Liver (tissue), 9 donors: Measurements from ENCODE around the gene HOXC10. TPM values are rescaled to one million over a fixed set of nuclear protein-coding genes. Genes with fewer than 3 reads are reported as not detected.

Experiments
- DNase-seq: peaks from one replicate; pipeline ENCODE4 v3.0.0-alpha.2; 2017; ENCODE audit warnings: low spot score
- H3K27ac ChIP-seq, 2 donors: one replicate each; pipeline ENCODE4 v1.7.0; 2013; ENCODE audit warnings: inconsistent platforms in 2 of 2, low read length in 2 of 2, control low read depth in 1 of 2, low read depth in 1 of 2, mild to moderate bottlenecking in 1 of 2
- H3K27me3 ChIP-seq, 4 donors: one replicate each; pipeline versions ENCODE4 v1.6.1 to v1.7.0; 2013; ENCODE audit warnings: low read length in 3 of 4, inconsistent platforms in 1 of 4, mild to moderate bottlenecking in 1 of 4, moderate library complexity in 1 of 4; ENCODE audit not compliant: control insufficient read depth in 4 of 4, insufficient read depth in 4 of 4
- H3K36me3 ChIP-seq, 4 donors: one replicate each; pipeline versions ENCODE4 v1.6.1 to v1.7.0; 2013; ENCODE audit warnings: low read length in 3 of 4, mild to moderate bottlenecking in 3 of 4, low read depth in 1 of 4, moderate library complexity in 1 of 4; ENCODE audit not compliant: control insufficient read depth in 4 of 4, insufficient read depth in 3 of 4
- H3K4me1 ChIP-seq, 4 donors: one replicate each; pipeline versions ENCODE4 v1.6.1 to v1.7.0; 2013; ENCODE audit warnings: low read length in 3 of 4, mild to moderate bottlenecking in 3 of 4, moderate library complexity in 1 of 4; ENCODE audit not compliant: control insufficient read depth in 4 of 4, insufficient read depth in 4 of 4
- H3K4me3 ChIP-seq, 3 donors: one replicate each; pipeline versions ENCODE4 v1.6.1 to v1.7.0; 2013; ENCODE audit warnings: low read length in 3 of 3, control low read depth in 1 of 3, low read depth in 1 of 3, mild to moderate bottlenecking in 1 of 3
- H3K9ac ChIP-seq, 2 donors: one replicate each; pipeline ENCODE4 v1.7.0; 2013; ENCODE audit warnings: low read length in 2 of 2, mild to moderate bottlenecking in 2 of 2, moderate library complexity in 2 of 2, control low read depth in 1 of 2, low read depth in 1 of 2
- H3K9me3 ChIP-seq, 4 donors: one replicate each; pipeline versions ENCODE4 v1.6.1 to v1.7.0; 2013; ENCODE audit warnings: low read length in 3 of 4; ENCODE audit not compliant: control insufficient read depth in 4 of 4
- EGR1 ChIP-seq, 2 donors: IDR thresholded peaks; 2 replicates each; pipeline ENCODE4 v1.6.1; 2016 to 2018; ENCODE audit warnings: antibody characterized with exemption in 2 of 2, low read depth in 2 of 2
- FOXA1 ChIP-seq: IDR thresholded peaks from 2 replicates; pipeline ENCODE4 v1.6.1; 2016; ENCODE audit warnings: antibody characterized with exemption
- HNF4A ChIP-seq, 2 donors: conservative IDR thresholded peaks; 2 replicates each; pipeline ENCODE4 v1.6.1; 2016; ENCODE audit warnings: antibody characterized with exemption in 2 of 2, mild to moderate bottlenecking in 2 of 2
- NR2F2 ChIP-seq: IDR thresholded peaks from 2 replicates; pipeline ENCODE4 v1.6.1; 2016; ENCODE audit warnings: antibody characterized with exemption
- RAD21 ChIP-seq, 2 donors: IDR thresholded peaks; 2 replicates each; pipeline ENCODE4 v1.6.1; 2016; ENCODE audit warnings: antibody characterized with exemption in 2 of 2, mild to moderate bottlenecking in 2 of 2
- RXRA ChIP-seq, 2 donors: IDR thresholded peaks; 2 replicates each; pipeline ENCODE4 v1.6.1; 2017 to 2018; ENCODE audit warnings: antibody characterized with exemption in 2 of 2, mild to moderate bottlenecking in 1 of 2
- TAF1 ChIP-seq: conservative IDR thresholded peaks from 2 replicates; pipeline ENCODE4 v1.6.1; 2016; ENCODE audit warnings: antibody characterized with exemption, mild to moderate bottlenecking
- WGBS: extraction: QIAGEN DNeasy Blood & Tissue Kit; methylation state at CpG from one replicate; pipeline ENCODE4 v1.1.7; 2013; 5-methylcytosine and 5-hydroxymethylcytosine counted together
- polyA plus RNA-seq, 2 donors: library from polyadenylated mRNA; stranded (reverse) in 1 of 2; unstranded in 1 of 2; fragments of 200-250 nt in 1 of 2; fragments of >200 nt in 1 of 2; fragmentation: Nextera tagmentation in 1 of 2; extraction: Ambion mirVana in 1 of 2; gene quantifications; one replicate each; pipeline versions ENCODE4 v1.2.1 to v1.2.3, GENCODE V29; 2013 to 2015
- total RNA-seq, 2 donors: library from RNA; depleted of rRNA; stranded (reverse); fragments of >200 nt; gene quantifications; one replicate each; pipeline ENCODE4 v1.2.3, GENCODE V29; 2014
- TF ChIP-seq, protein P1 (sequence below): IDR thresholded peaks from 2 replicates; pipeline ENCODE4 v1.6.1; 2016; ENCODE audit warnings: antibody characterized with exemption
- TF ChIP-seq, protein P2 (sequence below): IDR thresholded peaks from 2 replicates; pipeline ENCODE4 v1.6.1; 2016; ENCODE audit warnings: antibody characterized with exemption, mild to moderate bottlenecking
- TF ChIP-seq, protein P3 (sequence below): IDR thresholded peaks from 2 replicates; pipeline ENCODE4 v1.6.1; 2016; ENCODE audit warnings: antibody characterized with exemption
- donor health status: healthy.
- donor health status: healthy.
- donor health status: healthy.
- donor health status: healthy.
- donor health status: healthy.

HOXC10 gene
- total and polyA plus RNA-seq, 4 donors: not detected

DNA sequence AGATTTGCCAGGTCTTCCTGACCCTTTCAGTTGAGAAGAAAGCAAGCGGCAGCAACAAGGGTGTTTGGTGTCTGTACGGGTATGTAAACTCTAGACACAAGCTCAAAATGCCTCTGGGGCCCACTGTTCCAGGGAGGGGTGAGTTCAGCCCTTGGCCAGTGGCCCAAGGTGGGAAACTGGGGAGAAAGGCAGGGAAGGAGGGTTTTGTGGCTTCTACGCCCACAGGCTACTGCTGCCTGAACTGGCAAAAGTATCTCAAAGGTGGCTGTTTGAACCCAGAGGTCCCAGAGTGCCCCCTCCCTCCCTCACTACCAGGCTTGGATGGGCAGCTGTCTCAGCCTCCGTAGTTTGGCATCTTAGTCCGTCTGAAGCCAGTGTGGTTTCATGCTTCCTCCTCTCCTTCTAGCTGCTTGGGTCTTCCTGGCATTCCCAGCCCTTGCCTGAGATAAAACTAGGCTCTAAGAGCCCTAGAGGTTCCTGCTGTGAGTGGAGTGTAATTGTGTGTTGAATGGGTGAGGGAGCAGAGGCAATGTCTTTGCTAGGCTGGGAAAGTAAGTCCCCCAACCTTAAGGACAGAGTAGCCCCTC is 53.4 kb downstream of the HOXC10 start:
- no peak overlapping the region for H3K27ac ChIP-seq
- WGBS: 42% methylated on average over 5 of the region's 5 CpGs
- no peak overlapping the region for H3K9ac ChIP-seq
- peaks cover 0 to under 1% (median 0%) of the 10 kb centered on the region in 4 donors for H3K9me3 ChIP-seq
- no peaks in the 10 kb centered on the region for H3K36me3 ChIP-seq
- H3K27me3 ChIP-seq: peaks cover 6 to 35% (median 10%) of the 10 kb centered on the region in 4 donors
- DNase-seq: no peak
- H3K4me3 ChIP-seq: no peak overlapping the region
- TF ChIP-seq, protein P1, sequence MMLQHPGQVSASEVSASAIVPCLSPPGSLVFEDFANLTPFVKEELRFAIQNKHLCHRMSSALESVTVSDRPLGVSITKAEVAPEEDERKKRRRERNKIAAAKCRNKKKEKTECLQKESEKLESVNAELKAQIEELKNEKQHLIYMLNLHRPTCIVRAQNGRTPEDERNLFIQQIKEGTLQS: no peak
- TF ChIP-seq, protein P2, sequence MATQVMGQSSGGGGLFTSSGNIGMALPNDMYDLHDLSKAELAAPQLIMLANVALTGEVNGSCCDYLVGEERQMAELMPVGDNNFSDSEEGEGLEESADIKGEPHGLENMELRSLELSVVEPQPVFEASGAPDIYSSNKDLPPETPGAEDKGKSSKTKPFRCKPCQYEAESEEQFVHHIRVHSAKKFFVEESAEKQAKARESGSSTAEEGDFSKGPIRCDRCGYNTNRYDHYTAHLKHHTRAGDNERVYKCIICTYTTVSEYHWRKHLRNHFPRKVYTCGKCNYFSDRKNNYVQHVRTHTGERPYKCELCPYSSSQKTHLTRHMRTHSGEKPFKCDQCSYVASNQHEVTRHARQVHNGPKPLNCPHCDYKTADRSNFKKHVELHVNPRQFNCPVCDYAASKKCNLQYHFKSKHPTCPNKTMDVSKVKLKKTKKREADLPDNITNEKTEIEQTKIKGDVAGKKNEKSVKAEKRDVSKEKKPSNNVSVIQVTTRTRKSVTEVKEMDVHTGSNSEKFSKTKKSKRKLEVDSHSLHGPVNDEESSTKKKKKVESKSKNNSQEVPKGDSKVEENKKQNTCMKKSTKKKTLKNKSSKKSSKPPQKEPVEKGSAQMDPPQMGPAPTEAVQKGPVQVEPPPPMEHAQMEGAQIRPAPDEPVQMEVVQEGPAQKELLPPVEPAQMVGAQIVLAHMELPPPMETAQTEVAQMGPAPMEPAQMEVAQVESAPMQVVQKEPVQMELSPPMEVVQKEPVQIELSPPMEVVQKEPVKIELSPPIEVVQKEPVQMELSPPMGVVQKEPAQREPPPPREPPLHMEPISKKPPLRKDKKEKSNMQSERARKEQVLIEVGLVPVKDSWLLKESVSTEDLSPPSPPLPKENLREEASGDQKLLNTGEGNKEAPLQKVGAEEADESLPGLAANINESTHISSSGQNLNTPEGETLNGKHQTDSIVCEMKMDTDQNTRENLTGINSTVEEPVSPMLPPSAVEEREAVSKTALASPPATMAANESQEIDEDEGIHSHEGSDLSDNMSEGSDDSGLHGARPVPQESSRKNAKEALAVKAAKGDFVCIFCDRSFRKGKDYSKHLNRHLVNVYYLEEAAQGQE: no peak
- no peak for TF ChIP-seq EGR1 (IDR thresholded peaks at IDR 0.05; ENCODE audit: low read depth in 2 of 2)
- no peak for TF ChIP-seq NR2F2
- no peak for TF ChIP-seq RAD21 (IDR thresholded peaks at IDR 0.05)
- TF ChIP-seq TAF1: no peak
- TF ChIP-seq FOXA1: no peak
- peaks cover 0 to 5% (median 0%) of the 10 kb centered on the region in 4 donors for H3K4me1 ChIP-seq

DNA sequence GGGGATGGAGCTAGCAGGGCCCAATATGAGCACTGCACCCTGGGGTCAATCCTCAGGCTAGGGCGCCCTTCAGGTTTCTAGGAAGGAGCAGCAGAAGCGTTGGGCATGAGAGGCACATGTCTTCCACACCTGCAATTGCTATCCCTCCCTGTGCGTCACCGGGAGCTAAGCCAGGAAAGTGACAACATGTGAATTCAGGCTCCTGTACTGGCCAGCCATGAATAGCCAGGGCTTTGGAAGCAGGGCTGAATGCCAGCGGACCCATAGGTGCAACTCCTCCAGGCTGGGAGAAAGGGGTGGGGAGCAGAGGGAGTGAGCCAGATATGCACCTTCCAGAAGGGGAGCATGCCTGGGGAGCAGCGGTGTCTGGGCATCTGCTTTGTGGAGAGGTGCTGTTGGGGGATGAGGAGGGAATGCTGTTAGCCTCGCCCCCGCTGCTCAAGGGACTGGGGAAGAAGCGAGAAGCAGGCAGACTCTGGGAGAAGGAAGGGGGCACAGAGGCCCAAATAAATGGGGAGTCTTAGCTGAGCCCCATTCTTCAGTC is 54.0 kb downstream of the HOXC10 start:
- H3K36me3 ChIP-seq: no peaks in the 10 kb centered on the region
- peaks cover 6 to 35% (median 8%) of the 10 kb centered on the region in 4 donors for H3K27me3 ChIP-seq
- H3K9ac ChIP-seq: no peak overlapping the region
- 23% methylated on average over 9 of the region's 9 CpGs for WGBS
- no peak for DNase-seq
- H3K27ac ChIP-seq: no peak overlapping the region
- TF ChIP-seq RXRA (IDR thresholded peaks at IDR 0.05) (no peak), HNF4A (conservative IDR thresholded peaks at IDR 0.05) (no peak), NR2F2 (no peak), RAD21 (IDR thresholded peaks at IDR 0.05) (no peak), EGR1 (IDR thresholded peaks at IDR 0.05; ENCODE audit: low read depth in 2 of 2) (no peak), TAF1 (no peak), FOXA1 (no peak)
- TF ChIP-seq, protein P3, sequence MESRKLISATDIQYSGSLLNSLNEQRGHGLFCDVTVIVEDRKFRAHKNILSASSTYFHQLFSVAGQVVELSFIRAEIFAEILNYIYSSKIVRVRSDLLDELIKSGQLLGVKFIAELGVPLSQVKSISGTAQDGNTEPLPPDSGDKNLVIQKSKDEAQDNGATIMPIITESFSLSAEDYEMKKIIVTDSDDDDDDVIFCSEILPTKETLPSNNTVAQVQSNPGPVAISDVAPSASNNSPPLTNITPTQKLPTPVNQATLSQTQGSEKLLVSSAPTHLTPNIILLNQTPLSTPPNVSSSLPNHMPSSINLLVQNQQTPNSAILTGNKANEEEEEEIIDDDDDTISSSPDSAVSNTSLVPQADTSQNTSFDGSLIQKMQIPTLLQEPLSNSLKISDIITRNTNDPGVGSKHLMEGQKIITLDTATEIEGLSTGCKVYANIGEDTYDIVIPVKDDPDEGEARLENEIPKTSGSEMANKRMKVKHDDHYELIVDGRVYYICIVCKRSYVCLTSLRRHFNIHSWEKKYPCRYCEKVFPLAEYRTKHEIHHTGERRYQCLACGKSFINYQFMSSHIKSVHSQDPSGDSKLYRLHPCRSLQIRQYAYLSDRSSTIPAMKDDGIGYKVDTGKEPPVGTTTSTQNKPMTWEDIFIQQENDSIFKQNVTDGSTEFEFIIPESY: no peak
- TF ChIP-seq, protein P1: no peak
- TF ChIP-seq, protein P2: no peak
- peaks cover 0 to 5% (median 0%) of the 10 kb centered on the region in 4 donors for H3K4me1 ChIP-seq
- H3K9me3 ChIP-seq: no peaks in the 10 kb centered on the region
- H3K4me3 ChIP-seq: no peak overlapping the region
